ENCODE results near the gene KRTAP15-1. TPM values are rescaled to one million over a fixed set of nuclear protein-coding genes. Genes with fewer than 3 reads are reported as not detected.

The KRTAP15-1 gene
- total RNA-seq (2014; rRNA removed; shearing (Covaris generic)) = not detected in 2 replicates
- polyA plus RNA-seq (2016; fragmentation: Nextera tagmentation; extraction: Ambion mirVana) = not detected in 2 replicates
- long read RNA-seq = 0 reads

GRCh38 chr21:30439975-30440374 lies at the start of gene KRTAP15-1:
Gene KRTAP15-1 (plus strand): TSS chr21:30440275. CDS start chr21:30440328, 53 bp downstream.
- H3K27me3 ChIP-seq (ENCODE audit: insufficient read depth) = no peaks in the 10 kb centered on the region
- Mint-ChIP-seq H3K27ac (no peak within 1 kb of the TSS), H3K9me3 (no peaks in the 10 kb centered on the region), H3K4me3 (no peak within 1 kb of the TSS), H3K36me3 (ENCODE audit: low read depth) (no peaks in the 10 kb centered on the region), H3K27me3 (ENCODE audit: insufficient read depth, low read depth, poor library complexity) (no peaks in the 10 kb centered on the region), H3K4me1 (peaks cover 19% of the 10 kb centered on the region)
- ATAC-seq (no peak), DNase-seq (ENCODE audit: low spot score) (no peak)
- H2AFZ ChIP-seq = no peak within 1 kb of the TSS; the same call in 1 of the 2 replicates
- peaks cover 22% of the 10 kb centered on the region for H3K4me1 ChIP-seq (ENCODE audit: insufficient read depth)
- H3K36me3 ChIP-seq (ENCODE audit: insufficient read depth) = no peaks in the 10 kb centered on the region
- no peak within 1 kb of the TSS for H3K27ac ChIP-seq (ENCODE audit: low read depth)
- no peaks in the 10 kb centered on the region for H3K79me2 ChIP-seq (replicated peaks; ENCODE audit: insufficient read depth)
- H3K9me2 ChIP-seq (ENCODE audit: insufficient read depth) = peaks cover 7% of the 10 kb centered on the region
- TF ChIP-seq EZH2phosphoT487 (IDR thresholded peaks at IDR 0.05; ENCODE audit: unreplicated experiment) = no peak
- H3K4me2 ChIP-seq = no peak within 1 kb of the TSS
- H4K20me1 ChIP-seq (replicated peaks; ENCODE audit: insufficient read depth) = no peaks in the 10 kb centered on the region
- H3K4me3 ChIP-seq = no peak within 1 kb of the TSS
- no peaks in the 10 kb centered on the region for H3F3A ChIP-seq (replicated peaks; ENCODE audit: low read depth)

- Mint-ChIP-seq H3K4me3 (no peak overlapping the region), H3K9me3 (peaks cover 9% of the 10 kb centered on the region; the same call in 2 of the 3 replicates), H3K27ac (no peak overlapping the region), H3K4me1 (no peaks in the 10 kb centered on the region), H3K36me3 (ENCODE audit: low read depth) (no peaks in the 10 kb centered on the region), H3K27me3 (ENCODE audit: insufficient read depth, low read depth, poor library complexity) (peaks cover 2% of the 10 kb centered on the region)
- DNase-seq (ENCODE audit: low spot score) = no peak
- no peak overlapping the region for H3K4me2 ChIP-seq
- H3F3A ChIP-seq (replicated peaks; ENCODE audit: low read depth) = no peaks in the 10 kb centered on the region
- ATAC-seq = no peak
- no peaks in the 10 kb centered on the region for H3K27me3 ChIP-seq (ENCODE audit: insufficient read depth)
- no peak overlapping the region for H2AFZ ChIP-seq
- H3K9me2 ChIP-seq (ENCODE audit: insufficient read depth) = no peaks in the 10 kb centered on the region
- no peaks in the 10 kb centered on the region for H3K79me2 ChIP-seq (replicated peaks; ENCODE audit: insufficient read depth)
- H3K4me1 ChIP-seq (ENCODE audit: insufficient read depth) = no peaks in the 10 kb centered on the region
- H3K36me3 ChIP-seq (ENCODE audit: insufficient read depth) = no peaks in the 10 kb centered on the region
- H3K4me3 ChIP-seq = no peak overlapping the region
- H3K27ac ChIP-seq (ENCODE audit: low read depth) = no peak overlapping the region
- no peaks in the 10 kb centered on the region for H4K20me1 ChIP-seq (replicated peaks; ENCODE audit: insufficient read depth)
- TF ChIP-seq ETS1 (IDR thresholded peaks at IDR 0.05) = no peak
- no peak for TF ChIP-seq REST (IDR thresholded peaks at IDR 0.05; ENCODE audit: unreplicated experiment)
- TF ChIP-seq ZNF462 (CRISPR knock-in tag; IDR thresholded peaks at IDR 0.05) = no peak
- no peak for TF ChIP-seq EZH2 (IDR thresholded peaks at IDR 0.05; ENCODE audit: low read depth, unreplicated experiment)
- TF ChIP-seq NANOG (IDR thresholded peaks at IDR 0.05; ENCODE audit: borderline replicate concordance) = no peak
- no peak for TF ChIP-seq EZH2phosphoT487 (IDR thresholded peaks at IDR 0.05; ENCODE audit: unreplicated experiment)
- TF ChIP-seq CTCF (conservative IDR thresholded peaks at IDR 0.05; ENCODE audit: low read depth in 2 of 2) = no peak
- TF ChIP-seq ZNF331 (CRISPR knock-in tag; IDR thresholded peaks at IDR 0.05; ENCODE audit: low read depth) = no peak
Measured at GRCh38 chr21:30391492-30392025, 48.5 kb upstream of the KRTAP15-1 start.
